Ascending aorta (tissue), 2 donors: Measurements from ENCODE around the gene TAS1R1. TPM values are rescaled to one million over a fixed set of nuclear protein-coding genes. Genes with fewer than 3 reads are reported as not detected.

Experiments used
- DNase-seq, 2 donors: peaks; one replicate each; pipeline ENCODE4 v3.0.0-alpha.2; 2019; ENCODE audit warnings: low spot score in 2 of 2
- H3K27ac ChIP-seq, 2 donors: fragments of 200-600 bp; sonication (generic); one replicate each; pipeline ENCODE4 v1.5.1; 2016 to 2017; ENCODE audit warnings: mild to moderate bottlenecking in 1 of 2
- H3K27me3 ChIP-seq: fragments of 200-600 bp; sonication (generic); one replicate; pipeline ENCODE4 v1.5.1; 2017
- H3K36me3 ChIP-seq, 2 donors: fragments of 200-600 bp; sonication (generic); one replicate each; pipeline ENCODE4 v1.5.1; 2016
- H3K4me1 ChIP-seq, 2 donors: fragments of 200-600 bp; sonication (generic); one replicate each; pipeline ENCODE4 v1.5.1; 2016 to 2017; ENCODE audit warnings: mild to moderate bottlenecking in 1 of 2
- H3K4me3 ChIP-seq, 2 donors: fragments of 200-600 bp; sonication (generic); one replicate each; pipeline ENCODE4 v1.5.1; 2016 to 2017; ENCODE audit warnings: mild to moderate bottlenecking in 1 of 2
- H3K9me3 ChIP-seq, 2 donors: fragments of 200-600 bp; sonication (generic); one replicate each; pipeline ENCODE4 v1.5.1; 2016
- intact Hi-C: fragments of 100-400 bp; cut with DNase I; formaldehyde crosslinking; loops from one replicate; pipeline ENCODE4 v1.15.1; 2023
- total RNA-seq: library from RNA; depleted of rRNA; stranded (reverse); fragments of >200 nt; gene quantifications from one replicate; pipeline ENCODE4 v1.1.0, GENCODE V29; 2016
- TF ChIP-seq, protein P1 (sequence below), 3 experiments: fragments of 200-600 bp in 2 of 3; fragments of 450-650 bp in 1 of 3; sonication (generic) in 2 of 3; IDR thresholded peaks; one replicate each; pipeline ENCODE4 v1.5.1; 2016 to 2019; ENCODE audit warnings: antibody characterized with exemption in 3 of 3, mild to moderate bottlenecking in 1 of 3, moderate library complexity in 1 of 3

Gene TAS1R1
- total RNA-seq, 1 donor from 2014 or later = not detected

DNA sequence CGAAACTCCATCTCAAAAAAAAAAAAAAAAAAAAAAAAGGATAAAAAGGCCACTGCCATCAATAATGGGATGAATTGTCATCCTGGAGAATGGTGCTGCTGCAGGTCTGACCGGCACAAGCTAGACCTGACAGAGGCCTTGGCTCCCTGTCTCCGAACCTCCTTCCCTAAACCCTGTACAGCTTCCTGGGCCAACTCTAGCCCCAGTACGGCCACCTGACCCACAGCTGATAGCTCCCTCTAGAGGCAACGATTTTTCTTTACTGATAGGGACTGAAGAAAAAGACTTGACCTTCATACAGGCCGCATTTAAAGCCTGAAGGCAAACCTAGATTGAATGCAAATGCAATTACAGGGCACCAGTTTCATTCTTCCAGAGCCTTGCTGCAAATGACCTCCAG, 31.5 kb upstream of the TAS1R1 start:
- Histone ChIP-seq H3K4me1 (peaks cover 5 to 10% of the 10 kb centered on the region in 2 donors), H3K36me3 (peaks cover 26 to 38% of the 10 kb centered on the region in 2 donors), H3K9me3 (no peaks in the 10 kb centered on the region), H3K27ac (no peak overlapping the region), H3K4me3 (no peak overlapping the region), H3K27me3 (no peaks in the 10 kb centered on the region)
- DNase-seq = no peak
- TF ChIP-seq, protein P1, sequence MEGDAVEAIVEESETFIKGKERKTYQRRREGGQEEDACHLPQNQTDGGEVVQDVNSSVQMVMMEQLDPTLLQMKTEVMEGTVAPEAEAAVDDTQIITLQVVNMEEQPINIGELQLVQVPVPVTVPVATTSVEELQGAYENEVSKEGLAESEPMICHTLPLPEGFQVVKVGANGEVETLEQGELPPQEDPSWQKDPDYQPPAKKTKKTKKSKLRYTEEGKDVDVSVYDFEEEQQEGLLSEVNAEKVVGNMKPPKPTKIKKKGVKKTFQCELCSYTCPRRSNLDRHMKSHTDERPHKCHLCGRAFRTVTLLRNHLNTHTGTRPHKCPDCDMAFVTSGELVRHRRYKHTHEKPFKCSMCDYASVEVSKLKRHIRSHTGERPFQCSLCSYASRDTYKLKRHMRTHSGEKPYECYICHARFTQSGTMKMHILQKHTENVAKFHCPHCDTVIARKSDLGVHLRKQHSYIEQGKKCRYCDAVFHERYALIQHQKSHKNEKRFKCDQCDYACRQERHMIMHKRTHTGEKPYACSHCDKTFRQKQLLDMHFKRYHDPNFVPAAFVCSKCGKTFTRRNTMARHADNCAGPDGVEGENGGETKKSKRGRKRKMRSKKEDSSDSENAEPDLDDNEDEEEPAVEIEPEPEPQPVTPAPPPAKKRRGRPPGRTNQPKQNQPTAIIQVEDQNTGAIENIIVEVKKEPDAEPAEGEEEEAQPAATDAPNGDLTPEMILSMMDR (IDR thresholded peaks at IDR 0.05) = peak in 2 of 3 experiments; percentile 12 to 52
- intact Hi-C loops = loop anchor here (1.0 kb wide), 1 partner anchor 37 kb away; no protein-coding TSS in a partner anchor

DNA sequence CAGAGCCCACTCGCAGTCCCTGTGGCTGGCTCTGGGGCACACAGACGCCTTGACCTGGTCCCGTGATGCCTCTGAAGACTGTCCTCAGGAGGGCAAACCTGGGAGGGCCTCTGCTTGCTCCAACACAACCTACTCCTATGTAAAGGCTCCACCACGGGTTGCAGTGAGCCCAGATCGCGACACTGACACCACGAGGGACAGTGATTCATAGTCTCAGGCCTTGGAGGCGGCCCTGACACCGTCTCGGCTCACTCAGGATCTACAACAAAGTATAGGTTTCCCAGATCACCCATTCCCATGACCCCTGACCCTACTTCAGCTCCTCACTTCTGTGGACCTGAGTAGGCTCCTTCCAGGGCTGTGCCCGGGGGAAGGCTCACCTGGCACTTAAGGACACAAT, 28.8 kb upstream of the TAS1R1 start:
- TF ChIP-seq, protein P1 (IDR thresholded peaks at IDR 0.05) = no peak
- DNase-seq = no peak
- H3K27ac ChIP-seq = no peak overlapping the region
- H3K36me3 ChIP-seq = peaks cover 48 to 65% of the 10 kb centered on the region in 2 donors
- H3K9me3 ChIP-seq = no peaks in the 10 kb centered on the region
- intact Hi-C loops = no loop called here
- H3K4me1 ChIP-seq = no peaks in the 10 kb centered on the region
- no peak overlapping the region for H3K4me3 ChIP-seq
- no peaks in the 10 kb centered on the region for H3K27me3 ChIP-seq

DNA sequence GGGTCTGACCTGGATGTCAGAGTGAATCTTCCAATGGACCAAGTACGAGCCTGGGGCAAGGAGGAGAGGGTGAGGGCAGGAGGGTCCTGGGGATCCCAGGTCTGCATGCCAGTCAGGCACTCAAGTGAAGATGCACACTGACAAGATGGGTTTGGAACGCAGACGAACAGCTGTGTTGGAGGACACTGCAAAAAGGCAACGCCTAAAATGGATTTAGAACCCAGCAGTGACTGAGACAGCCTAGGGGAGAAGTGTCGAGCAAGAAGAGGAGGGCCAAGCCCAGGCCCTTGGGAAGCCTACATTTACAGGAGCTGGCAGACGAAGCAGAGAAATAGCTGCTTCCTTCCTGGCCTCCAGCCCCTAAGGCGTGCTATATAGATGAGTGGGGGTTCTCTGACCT, 26.6 kb upstream of the TAS1R1 start:
- H3K9me3 ChIP-seq = no peaks in the 10 kb centered on the region
- H3K27ac ChIP-seq = no peak overlapping the region
- H3K36me3 ChIP-seq = peaks cover 67 to 87% of the 10 kb centered on the region in 2 donors
- TF ChIP-seq, protein P1 (IDR thresholded peaks at IDR 0.05) = no peak
- no peaks in the 10 kb centered on the region for H3K4me1 ChIP-seq
- no peak overlapping the region for H3K4me3 ChIP-seq
- H3K27me3 ChIP-seq = no peaks in the 10 kb centered on the region
- intact Hi-C loops = no loop called here
- no peak for DNase-seq

DNA sequence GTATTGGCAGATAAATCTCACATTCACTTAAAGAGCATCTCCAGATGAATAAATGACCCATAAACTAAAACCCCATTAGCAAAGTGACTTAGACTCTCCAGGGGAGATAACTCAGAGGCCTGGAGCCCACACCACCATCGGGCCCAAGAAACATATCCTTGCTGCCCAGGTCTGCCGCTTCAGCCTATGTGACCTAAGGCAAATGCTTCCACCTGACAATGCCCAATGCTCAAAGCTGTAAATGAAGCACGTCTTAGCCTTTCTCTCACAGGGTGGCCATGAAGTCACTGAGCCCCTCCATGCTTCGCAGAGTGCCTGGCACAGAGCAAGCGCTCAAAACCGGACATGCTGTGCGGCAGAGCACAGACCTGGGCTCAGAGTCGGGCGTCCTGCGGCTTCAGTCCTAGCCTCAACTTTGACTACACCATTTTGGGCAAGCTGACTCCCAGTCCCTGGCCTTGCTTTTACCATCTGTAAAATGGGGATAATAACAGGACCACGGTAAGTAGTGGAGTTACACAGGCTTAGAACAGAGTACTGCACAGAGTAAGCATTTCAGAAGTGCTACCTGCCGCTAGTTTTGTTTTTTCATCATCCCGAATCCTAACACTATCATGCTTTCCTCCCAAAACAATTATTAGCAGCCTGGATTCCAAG, 24.5 kb upstream of the TAS1R1 start:
- Histone ChIP-seq H3K36me3 (peaks cover 69 to 79% of the 10 kb centered on the region in 2 donors), H3K27ac (no peak overlapping the region), H3K4me1 (no peaks in the 10 kb centered on the region), H3K4me3 (no peak overlapping the region), H3K27me3 (no peaks in the 10 kb centered on the region), H3K9me3 (no peaks in the 10 kb centered on the region)
- TF ChIP-seq, protein P1 (IDR thresholded peaks at IDR 0.05) = no peak
- DNase-seq = no peak
- intact Hi-C loops = no loop called here

DNA sequence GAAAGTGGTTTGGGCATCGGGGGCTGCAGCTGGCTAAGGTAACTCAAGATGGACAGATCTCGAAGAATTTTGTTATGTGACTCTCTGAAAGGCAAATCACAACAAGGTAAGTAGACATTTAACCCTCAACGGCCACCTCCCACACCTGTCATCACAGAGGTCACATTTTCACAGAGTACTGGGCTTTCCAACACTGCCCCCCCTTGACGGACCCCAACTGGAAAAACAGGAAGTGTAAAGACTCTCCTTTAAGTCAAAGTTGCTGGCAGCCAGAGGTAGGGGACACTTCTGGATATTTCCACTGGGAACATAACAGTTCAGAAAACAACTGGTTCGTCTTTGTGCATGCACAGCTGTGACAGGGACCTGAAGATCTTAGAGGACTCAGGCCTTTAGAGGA, 23.1 kb upstream of the TAS1R1 start:
- Histone ChIP-seq H3K4me3 (no peak overlapping the region), H3K27ac (no peak overlapping the region), H3K9me3 (no peaks in the 10 kb centered on the region), H3K27me3 (no peaks in the 10 kb centered on the region), H3K4me1 (no peaks in the 10 kb centered on the region), H3K36me3 (peaks cover 65 to 72% of the 10 kb centered on the region in 2 donors)
- DNase-seq = no peak
- intact Hi-C loops = no loop called here
- TF ChIP-seq, protein P1 (IDR thresholded peaks at IDR 0.05) = no peak
